ENCODE measurements around the gene TTLL11.

GRCh38 chr9:121801579-121801978, 291.5 kb downstream of the TTLL11 start:
- TF ChIP-seq POLR2AphosphoS5 (IDR thresholded peaks at IDR 0.05; ENCODE audit: low read depth) (no peak), EZH2phosphoT487 (IDR thresholded peaks at IDR 0.05; ENCODE audit: unreplicated experiment) (no peak), CTCF (conservative IDR thresholded peaks at IDR 0.05; ENCODE audit: low read depth in 2 of 2) (no peak), REST (IDR thresholded peaks at IDR 0.05; ENCODE audit: unreplicated experiment) (no peak), EZH2 (IDR thresholded peaks at IDR 0.05; ENCODE audit: low read depth, unreplicated experiment) (no peak), JUNB (IDR thresholded peaks at IDR 0.05; ENCODE audit: unreplicated experiment) (no peak), STAT1 (IDR thresholded peaks at IDR 0.05; ENCODE audit: unreplicated experiment) (no peak), ZNF331 (CRISPR knock-in tag; IDR thresholded peaks at IDR 0.05; ENCODE audit: low read depth) (no peak), ZNF462 (CRISPR knock-in tag; IDR thresholded peaks at IDR 0.05) (no peak), CREB1 (CRISPR knock-in tag; IDR thresholded peaks at IDR 0.05; ENCODE audit: low read depth) (no peak), NANOG (IDR thresholded peaks at IDR 0.05; ENCODE audit: borderline replicate concordance) (no peak), ETS1 (IDR thresholded peaks at IDR 0.05) (no peak), ZNF114 (CRISPR knock-in tag; IDR thresholded peaks at IDR 0.05) (no peak)
